ENCODE data around the gene LPA.

DNA sequence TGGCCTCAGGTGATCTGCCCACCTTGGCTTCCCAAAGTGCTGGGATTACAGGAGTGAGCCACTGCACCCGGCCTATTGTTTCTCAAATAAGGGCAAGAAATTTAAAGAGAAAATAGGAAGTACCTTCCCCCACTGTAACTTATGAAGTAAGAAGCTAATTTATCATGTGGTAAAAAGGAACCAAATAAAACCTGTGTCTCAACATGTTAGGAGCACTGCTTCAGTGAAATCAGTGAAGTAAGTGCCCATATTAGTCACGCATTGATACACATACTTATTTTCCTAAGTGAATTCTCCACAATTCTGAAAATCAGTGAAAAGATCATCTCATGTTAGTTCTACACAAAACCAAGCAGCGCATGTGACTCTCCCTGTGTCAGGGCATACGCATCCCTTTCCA lies 14.2 kb upstream of the LPA start:
- TF ChIP-seq, protein P1, sequence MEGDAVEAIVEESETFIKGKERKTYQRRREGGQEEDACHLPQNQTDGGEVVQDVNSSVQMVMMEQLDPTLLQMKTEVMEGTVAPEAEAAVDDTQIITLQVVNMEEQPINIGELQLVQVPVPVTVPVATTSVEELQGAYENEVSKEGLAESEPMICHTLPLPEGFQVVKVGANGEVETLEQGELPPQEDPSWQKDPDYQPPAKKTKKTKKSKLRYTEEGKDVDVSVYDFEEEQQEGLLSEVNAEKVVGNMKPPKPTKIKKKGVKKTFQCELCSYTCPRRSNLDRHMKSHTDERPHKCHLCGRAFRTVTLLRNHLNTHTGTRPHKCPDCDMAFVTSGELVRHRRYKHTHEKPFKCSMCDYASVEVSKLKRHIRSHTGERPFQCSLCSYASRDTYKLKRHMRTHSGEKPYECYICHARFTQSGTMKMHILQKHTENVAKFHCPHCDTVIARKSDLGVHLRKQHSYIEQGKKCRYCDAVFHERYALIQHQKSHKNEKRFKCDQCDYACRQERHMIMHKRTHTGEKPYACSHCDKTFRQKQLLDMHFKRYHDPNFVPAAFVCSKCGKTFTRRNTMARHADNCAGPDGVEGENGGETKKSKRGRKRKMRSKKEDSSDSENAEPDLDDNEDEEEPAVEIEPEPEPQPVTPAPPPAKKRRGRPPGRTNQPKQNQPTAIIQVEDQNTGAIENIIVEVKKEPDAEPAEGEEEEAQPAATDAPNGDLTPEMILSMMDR (IDR thresholded peaks at IDR 0.05) = no peak
- TF ChIP-seq POLR2A (IDR thresholded peaks at IDR 0.05) = no peak
